22Rv1 (cell line): ENCODE data around the gene RHOH.

Experiments used
- ZFX ChIP-seq: fragments of 450-650 bp; IDR thresholded peaks from 2 replicates; pipeline ENCODE4 v1.6.1; 2017; ENCODE audit warnings: antibody characterized with exemption, borderline replicate concordance
- TF ChIP-seq, protein P1 (sequence below): fragments of 450-650 bp; IDR thresholded peaks from 2 replicates; pipeline ENCODE4 v1.5.1; 2017; ENCODE audit warnings: mild to moderate bottlenecking

DNA sequence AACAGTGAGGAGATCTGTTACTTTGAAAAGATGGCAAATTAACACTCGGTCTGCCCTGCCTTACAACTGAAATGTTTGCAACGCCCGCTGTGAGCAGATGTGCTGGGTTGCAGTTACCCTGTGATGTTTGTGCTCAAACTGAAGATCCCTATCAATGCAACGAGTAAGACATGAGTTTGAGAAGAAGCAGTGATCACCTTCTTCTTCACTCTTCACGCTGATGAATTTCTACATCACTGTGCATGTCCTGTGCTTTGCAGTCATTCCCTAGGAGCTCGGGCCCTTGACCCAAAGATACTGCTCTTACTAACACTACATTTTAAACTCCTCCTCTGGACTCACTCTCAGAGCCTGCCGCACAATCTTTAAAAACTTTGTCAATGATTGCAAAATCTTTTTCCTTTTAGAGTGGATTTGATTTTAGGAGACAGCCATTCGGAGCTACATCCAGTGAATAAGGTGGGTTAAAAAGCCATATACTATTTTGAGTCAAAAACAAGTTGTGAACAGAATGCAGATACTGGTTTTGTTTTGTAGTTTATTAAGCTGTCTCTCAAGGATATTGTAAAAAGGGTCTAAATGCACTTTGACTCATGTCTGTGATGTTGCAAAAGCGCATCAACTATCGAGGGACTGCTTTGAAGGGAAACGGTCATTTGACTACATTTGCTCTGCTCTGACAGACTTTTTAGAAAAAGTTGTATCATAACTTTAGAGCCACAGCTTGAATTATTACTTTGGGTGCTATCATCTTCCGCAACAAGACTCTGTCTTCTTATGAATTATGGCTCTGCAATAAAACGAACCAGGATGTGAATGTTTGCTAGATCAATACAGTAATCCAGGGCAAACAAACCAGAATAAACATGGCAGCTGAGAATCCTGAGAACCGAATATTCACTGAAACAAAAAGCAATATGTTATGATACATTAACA is 5.7 kb upstream of the RHOH start:
- TF ChIP-seq, protein P1, sequence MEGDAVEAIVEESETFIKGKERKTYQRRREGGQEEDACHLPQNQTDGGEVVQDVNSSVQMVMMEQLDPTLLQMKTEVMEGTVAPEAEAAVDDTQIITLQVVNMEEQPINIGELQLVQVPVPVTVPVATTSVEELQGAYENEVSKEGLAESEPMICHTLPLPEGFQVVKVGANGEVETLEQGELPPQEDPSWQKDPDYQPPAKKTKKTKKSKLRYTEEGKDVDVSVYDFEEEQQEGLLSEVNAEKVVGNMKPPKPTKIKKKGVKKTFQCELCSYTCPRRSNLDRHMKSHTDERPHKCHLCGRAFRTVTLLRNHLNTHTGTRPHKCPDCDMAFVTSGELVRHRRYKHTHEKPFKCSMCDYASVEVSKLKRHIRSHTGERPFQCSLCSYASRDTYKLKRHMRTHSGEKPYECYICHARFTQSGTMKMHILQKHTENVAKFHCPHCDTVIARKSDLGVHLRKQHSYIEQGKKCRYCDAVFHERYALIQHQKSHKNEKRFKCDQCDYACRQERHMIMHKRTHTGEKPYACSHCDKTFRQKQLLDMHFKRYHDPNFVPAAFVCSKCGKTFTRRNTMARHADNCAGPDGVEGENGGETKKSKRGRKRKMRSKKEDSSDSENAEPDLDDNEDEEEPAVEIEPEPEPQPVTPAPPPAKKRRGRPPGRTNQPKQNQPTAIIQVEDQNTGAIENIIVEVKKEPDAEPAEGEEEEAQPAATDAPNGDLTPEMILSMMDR, result no peak
- TF ChIP-seq ZFX, result no peak
